ENCODE data around the gene RNPS1. TPM values are rescaled to one million over a fixed set of nuclear protein-coding genes. Genes with fewer than 3 reads are reported as not detected.

Gene RNPS1
- total RNA-seq, 1 donor from 2014 or later, result 105 TPM

DNA sequence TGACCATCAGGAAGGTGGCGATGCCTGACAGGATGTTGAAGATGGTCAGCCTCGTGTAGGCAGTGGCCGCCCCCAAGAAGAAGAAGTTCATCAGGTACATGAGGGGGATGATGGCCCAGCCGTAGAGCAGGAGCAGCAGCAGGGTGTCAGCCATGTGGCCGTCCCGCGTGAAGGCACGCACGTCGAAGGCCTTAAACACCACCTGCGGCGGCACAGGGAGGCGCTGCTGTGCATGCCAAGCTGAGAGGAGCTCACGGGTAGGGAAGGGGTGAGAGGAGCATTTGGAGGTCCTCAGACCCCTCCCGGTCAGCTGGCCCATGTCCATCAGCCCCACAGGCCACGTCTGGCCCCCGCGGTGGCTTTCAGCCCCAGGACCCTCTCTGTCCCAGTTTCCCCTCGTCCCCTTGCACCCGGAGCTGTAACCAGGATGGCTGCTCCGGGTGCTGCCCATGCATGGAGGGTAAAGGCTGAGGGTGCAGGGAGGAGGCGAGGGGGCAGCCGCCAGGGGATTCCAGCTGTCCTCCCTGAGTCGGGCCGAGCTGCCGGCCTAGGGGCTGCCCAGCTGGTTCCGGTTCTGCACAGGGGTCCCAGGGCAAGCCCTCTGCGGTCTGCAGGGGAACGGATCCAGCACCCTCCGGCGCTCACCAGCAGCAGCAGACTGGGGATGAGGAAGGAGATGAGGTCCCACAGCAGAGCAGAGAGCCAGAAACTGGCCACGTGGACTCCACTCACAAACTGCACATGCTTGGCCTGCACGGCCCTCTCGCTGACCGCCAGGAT is 17.1 kb upstream of the RNPS1 start:
- DNase-seq (ENCODE audit: missing footprints) (no peak), ATAC-seq (no peak)
- intact Hi-C loops (cut with DNase I), result no loop called here

DNA sequence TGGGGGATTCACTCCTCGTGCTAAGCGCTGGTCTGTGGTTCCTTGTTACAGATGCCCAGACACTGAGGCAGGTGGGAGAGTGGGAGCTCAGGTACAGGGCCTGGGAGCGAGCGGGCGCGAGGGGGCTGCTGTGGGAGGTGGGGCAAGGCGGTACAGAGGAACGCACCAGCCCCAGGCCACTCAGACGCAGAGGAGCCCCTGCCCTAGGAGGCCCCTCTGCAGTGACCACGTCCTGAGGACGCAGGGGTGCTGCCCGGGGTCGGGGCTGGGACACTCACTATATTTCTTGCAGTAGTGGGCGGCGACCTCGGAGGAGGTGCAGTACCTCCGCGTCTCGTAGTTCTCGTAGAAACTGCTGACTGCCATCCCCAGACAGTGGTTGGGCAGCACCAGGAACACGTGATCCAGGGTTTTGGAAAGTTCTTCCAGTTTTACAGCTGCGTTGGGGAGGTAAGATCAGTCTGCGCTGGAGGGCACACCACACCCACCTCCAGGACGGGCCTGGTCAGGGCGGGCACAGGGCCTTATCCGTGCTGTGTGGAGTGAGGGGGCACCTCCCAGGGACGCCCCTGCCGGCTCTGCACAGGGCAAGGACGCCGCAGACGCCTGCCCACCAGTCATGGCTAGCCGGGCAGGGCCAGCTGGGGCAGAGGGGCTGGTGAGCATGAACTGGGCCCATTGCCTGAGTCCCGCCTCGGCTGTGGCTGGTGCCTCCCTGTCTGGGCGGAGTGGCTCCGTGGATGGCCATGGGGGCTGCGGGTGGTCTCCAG is 16.3 kb upstream of the RNPS1 start:
- DNase-seq (ENCODE audit: missing footprints) (no peak), ATAC-seq (no peak)
- intact Hi-C loops (cut with DNase I), result no loop called here

DNA sequence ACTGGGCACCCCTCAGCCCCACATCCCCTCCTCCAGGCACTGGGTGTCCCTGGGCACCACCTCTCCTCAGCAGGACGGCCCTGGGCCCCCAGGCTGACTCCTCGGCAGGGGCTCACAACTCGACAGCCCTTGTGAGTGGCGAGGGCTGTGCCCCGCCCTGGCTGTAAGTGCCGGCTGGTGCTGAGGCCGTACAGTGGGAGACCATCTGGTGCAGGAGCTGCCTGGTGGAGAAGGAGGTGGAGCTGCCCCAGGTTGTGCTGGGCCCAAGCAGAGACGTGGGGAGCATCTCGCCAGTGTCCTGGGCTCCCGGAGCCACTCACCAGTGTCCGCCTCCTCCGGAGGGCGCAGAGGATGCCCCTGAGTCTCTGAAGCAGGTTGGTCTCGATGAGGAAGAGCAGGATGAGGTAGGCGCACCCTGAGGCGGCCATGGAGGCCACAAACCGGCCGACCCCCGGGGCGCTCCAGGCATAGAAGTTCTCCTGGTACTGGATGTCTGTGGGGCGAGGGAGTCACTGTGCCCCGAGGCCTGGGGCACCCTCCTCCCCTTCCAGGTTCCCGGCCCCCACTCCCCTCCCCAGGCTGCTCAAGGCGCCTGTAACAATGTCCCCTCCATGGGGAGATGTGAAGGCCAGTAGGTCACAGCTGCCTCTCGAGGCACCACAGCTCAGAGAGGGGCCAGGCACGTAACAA is 15.1 kb upstream of the RNPS1 start:
- intact Hi-C loops (cut with DNase I), result no loop called here
- DNase-seq (ENCODE audit: missing footprints) (no peak), ATAC-seq (no peak)

DNA sequence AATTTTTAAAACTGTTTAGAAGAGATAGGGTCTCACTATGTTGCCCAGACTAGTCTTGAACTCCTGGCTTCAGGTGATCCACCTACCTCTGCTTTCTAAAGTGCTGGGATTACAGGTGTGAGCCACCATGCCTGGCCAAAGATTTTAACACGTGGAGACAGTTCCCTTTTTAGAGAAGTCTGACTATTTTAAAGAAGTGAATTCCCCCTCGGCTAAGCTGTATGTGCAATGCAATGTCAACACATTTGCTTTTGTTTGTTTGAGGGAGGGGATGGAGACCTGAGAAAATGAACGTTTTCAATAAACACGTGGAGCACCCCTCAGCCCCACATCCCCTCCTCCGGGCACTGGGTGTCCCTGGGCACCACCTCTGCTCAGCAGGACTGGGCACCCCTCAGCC is 14.3 kb upstream of the RNPS1 start:
- no peak for ATAC-seq
- DNase-seq (ENCODE audit: missing footprints), result no peak
- intact Hi-C loops (cut with DNase I), result no loop called here

DNA sequence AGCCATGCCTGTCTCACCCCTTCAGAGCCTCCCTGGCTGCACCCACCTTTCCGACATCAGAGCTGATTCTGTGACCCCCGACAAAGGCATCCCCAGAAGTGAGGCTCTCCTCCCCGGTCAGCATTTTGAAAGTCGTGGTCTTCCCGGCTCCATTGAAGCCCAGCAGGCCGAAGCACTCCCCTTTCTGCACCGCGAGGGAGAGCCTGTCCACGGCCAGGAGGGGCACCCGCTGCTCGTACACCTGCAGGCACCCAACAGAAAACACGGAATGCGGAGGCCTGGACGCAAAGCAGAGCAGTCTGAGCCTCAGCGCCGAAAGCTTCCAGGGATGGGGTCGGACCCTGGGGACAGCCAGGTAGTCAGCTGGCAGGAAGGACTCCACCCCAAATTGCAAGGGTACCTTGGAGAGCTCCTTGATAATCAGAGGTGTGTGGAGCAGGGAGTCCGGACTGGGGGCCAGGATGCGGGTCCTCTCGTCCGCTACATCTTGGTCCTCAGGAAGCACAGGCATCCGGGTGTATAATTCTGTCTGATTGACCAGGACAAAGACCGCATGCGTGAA is 13.1 kb upstream of the RNPS1 start:
- no peak for DNase-seq (ENCODE audit: missing footprints)
- ATAC-seq, result no peak
- intact Hi-C loops (cut with DNase I), result no loop called here

DNA sequence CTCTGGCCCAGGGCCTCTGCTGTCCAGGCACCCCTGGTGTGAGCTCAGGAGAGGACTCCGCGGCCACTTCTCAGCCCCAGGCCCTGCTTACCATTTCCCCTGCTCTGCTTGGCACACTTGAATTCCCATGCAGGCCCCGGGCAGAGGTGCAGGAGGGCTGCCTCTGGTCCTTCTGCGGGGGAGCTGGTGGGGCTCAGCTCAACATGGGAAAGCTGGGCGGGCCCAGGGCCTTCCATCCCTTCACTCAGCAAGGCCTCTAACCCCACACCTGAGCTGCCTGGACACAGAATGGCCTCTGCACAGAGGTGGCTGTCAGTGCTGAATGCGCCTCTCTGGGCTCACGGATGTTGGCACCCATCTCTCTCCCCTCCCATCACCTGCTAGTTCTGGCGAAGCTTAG is 12.5 kb upstream of the RNPS1 start:
- ATAC-seq (no peak), DNase-seq (ENCODE audit: missing footprints) (peak; percentile 15)
- intact Hi-C loops (cut with DNase I), result no loop called here

DNA sequence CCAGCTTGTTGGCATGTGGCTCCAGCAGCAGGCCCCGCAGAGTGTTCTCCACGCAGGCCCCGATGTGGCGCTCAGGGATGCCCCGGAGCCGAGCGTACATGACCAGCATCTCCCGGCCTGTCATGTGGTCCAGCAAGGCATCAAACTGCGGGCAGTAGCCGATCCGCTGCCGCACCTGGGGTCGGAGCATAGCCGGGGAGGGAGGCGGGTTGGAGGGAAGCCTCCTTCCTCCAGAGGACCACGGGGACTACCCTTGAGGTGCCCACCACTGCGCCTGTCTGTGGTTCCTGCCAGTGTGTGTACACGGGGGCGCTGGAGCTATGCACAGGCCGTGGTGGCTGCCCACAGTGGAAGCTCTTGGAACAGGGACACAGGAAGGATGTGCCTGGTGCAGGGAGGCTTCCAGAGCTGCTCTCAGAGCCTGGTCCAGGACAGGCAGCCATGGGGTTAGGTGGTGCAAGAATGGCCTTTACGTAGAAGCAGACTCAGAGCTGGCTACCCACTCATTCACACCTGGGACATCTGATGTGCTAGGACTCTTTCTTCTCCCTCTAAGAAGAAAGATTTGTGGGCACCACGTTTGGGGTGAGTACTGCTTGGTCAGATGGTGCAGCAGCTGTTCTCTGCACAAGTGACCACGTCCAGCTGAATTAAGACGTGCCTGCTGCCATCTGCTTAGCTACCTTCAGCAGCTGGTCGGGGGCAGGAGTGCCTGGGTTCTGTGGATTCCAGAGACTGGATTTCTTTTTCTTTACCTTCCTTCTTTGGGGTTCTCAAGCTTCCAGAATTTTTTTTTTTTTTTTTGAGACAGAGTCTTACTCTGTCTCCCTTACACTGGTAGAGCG is 11.3 kb upstream of the RNPS1 start:
- DNase-seq (ENCODE audit: missing footprints) (peak; percentile 57), ATAC-seq (no peak)
- intact Hi-C loops (cut with DNase I), result no loop called here

DNA sequence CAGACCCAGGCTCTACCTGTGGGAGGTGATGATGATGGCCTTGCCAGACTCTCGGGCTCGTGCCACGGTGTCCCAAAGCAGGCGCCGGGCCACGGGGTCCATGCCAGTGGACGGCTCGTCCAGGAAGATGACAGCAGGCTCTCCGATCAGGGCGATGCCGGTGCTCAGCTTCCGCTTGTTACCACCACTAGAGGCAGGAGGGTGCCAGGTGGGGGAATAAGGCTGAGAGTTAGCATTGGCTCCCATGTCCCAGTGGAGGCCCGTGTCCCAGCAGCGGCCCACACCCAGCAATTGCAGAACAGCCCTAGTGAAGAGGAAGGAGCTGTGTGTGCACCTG is 10.3 kb upstream of the RNPS1 start:
- DNase-seq (ENCODE audit: missing footprints) (no peak), ATAC-seq (no peak)
- intact Hi-C loops (cut with DNase I), result no loop called here

DNA sequence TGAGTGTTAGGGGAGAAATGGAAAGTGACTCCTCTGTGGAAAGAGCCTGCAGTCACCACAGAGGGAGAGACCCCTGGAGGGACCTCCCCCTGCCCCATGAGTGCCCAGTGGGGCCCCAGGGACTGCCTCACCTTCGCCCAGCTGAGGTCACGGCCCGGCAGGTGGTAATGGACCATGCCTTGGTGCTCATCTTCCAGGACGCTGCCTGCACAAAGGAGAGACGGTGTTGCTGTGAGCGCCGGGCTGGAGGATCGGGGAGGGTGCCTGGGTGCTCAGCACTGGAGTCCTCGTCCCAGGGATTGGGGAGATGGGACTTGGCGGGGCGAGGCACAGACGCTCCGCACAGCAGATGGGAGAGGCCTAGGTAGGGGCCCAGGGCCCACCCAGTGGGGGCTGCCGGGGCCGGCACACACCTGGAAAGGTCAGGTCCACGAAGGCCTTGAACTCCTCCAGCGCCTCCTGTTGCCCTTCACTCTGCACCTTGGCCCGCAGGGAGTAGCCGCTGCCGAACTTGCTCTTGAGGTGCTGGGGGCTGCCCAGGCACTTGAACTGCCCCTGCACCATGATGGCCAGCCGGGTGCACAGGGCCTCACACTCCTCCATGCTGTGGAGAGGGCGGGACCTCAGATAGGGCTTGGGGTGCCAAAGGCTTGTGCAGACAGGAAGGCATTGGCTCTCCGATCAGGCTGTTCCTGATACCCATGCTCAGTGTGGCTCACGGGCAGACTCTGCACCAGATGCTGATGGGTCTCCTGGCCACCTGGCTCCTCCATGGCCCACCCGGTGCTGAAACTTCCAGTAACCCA is 9.7 kb upstream of the RNPS1 start:
- intact Hi-C loops (cut with DNase I), result no loop called here
- DNase-seq (ENCODE audit: missing footprints) (peak; percentile 62), ATAC-seq (no peak)

DNA sequence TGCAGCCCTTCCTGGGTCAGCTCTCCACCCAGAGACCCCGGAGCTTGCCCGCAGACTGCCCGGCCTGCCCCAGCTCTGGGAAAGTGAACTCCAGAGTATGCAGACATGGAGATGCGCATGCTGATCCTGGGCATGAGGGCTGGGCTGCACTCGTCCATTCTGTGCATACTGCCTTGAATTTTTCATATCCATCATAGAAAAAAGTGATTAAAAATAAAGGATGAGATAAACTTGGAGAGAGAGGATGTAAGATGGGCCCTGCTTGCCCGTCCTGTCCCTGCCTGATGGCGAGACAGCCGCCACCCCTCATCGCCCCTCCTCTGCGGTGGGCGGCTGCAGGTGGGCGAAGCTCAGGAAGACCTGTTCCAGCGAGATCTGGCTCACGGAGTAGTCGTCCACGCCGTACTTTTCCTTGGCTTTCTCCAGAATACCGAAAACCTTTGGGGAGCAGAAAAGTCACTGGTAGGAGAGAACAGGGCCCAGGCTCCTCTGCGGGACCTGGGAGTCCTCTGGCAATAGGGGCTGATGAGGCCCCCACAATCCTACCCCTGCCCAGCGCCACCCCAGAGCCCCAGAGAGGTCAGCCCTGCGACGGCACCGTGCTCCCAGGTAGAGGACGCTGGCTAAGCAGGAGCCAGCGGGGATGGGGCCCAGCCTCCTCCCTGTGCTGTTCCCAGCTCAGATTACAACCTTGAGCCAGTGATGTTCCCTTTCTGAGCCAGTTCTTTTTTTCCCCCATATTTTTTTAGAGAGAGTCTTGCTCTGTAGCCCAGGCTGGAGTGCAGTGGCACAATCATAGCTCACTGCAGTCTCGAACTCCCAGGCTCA is 8.7 kb upstream of the RNPS1 start:
- DNase-seq (ENCODE audit: missing footprints) (peak; percentile 47), ATAC-seq (no peak)
- intact Hi-C loops (cut with DNase I), result no loop called here

DNA sequence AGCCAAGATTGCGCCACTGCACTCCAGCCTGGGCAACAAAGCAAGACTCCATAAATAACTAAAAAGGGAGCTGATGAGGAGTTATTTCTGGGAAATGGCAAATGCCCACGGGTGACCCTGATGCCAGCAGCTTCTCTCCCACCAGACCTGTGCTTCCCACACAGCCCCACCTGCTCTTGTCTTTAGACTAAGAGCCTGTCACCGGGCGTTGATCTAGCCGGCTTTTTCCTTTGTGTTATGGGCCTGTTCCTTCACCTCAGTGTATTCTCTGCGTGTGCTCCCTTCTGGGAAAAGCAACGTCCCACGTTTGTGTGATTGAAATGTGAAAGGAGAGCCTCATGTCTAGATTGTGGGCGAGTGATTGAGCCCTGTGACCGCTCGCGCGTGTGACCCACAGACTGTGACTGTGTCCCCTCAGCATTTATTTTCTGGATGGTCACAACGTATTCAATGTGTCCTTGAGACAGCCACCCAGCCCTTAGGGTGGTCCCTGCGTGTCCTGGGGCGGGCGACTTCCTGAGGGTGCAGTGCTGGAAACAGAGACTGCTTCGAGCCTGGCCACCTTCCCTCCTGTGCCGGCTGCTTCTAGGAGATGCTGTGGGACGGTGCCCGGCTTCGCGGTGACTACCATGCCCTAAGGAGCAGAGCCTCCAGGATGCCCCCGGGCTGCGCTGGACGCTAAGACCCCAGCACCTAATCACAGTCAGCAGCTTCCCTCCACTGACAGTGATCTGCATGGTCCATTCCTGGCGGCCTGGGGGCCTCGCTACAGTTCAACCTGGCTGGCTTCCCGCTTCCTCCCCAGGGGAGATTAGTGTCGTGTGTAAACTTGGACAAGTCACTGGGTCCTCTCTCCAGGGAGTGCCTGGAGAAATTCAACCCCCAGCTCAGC is 7.8 kb upstream of the RNPS1 start:
- intact Hi-C loops (cut with DNase I), result no loop called here
- ATAC-seq (no peak), DNase-seq (ENCODE audit: missing footprints) (peak; percentile 45)

DNA sequence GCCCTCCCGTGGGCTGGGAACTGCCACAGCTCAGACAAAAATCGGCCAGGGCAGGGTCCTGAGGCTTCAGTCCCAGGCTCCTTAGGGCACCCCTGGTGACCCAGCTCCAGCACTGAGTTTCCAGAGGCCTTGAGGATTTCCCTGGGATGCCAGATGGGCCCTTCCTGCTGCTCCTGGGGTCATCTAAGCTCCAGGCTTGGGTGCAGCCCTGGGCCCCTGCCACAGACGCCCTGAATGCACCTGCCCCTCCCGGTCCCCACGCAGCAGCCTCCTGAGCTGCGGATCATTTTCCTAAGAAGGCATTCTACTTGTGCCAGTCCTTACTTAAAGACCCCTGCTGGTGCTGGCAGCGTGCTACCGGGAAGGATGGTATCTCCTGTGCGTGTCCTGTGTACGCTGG is 6.0 kb upstream of the RNPS1 start:
- intact Hi-C loops (cut with DNase I), result no loop called here
- ATAC-seq (no peak), DNase-seq (ENCODE audit: missing footprints) (no peak)

DNA sequence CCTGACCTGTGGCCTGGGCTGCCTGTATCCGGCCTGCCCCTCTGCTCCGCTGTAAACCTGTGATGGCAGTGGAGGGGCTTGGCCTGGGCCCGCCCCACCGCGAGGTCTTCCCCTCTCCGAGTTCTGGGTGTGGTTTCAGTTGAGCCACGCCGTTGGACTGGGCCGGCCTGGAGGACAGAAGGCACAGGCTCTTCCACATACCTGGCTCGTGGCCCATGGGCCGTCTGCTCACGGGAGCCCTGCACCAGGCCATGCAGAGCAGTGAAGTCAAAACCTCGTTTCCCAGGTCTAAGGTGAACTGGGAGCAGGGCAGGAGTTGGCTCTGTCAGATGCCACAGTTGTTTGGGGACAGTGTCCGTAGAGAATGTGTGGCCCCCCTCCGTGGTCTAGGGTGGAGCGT is 5.6 kb upstream of the RNPS1 start:
- ATAC-seq (no peak), DNase-seq (ENCODE audit: missing footprints) (peak; percentile 59)
- intact Hi-C loops (cut with DNase I), result no loop called here

DNA sequence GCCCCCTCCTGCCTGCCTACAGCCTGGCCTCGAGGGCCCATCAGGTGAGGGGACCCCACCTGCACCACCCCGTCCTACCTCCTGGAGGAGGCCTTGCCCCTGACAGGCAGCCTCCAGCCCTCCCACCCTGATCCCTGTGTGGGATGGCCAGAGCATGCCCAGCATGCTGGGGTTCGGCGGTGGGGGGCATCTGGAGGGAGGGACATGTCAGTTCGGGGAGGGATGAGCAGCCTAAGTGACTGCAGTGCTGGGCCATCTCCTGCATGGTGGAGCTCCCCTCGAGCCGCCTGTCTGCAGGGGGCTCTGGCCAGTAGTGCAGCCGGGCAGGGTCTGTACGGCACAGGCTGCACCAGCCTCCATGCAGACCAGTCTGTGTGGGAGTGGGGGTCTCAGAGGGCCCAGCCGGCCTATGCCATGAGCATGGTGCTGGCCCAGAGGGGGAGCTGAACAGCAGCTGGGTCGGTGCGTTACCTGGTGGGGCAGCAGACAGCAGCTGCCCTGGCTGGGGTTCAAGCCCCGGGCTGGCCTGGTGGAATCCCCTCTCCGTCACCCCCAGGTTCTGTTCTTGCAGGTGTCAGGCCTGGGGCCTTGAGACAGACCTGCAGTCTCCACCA is 4.0 kb upstream of the RNPS1 start:
- peak; percentile 15 for DNase-seq (ENCODE audit: missing footprints)
- intact Hi-C loops (cut with DNase I), result no loop called here
- ATAC-seq, result no peak

DNA sequence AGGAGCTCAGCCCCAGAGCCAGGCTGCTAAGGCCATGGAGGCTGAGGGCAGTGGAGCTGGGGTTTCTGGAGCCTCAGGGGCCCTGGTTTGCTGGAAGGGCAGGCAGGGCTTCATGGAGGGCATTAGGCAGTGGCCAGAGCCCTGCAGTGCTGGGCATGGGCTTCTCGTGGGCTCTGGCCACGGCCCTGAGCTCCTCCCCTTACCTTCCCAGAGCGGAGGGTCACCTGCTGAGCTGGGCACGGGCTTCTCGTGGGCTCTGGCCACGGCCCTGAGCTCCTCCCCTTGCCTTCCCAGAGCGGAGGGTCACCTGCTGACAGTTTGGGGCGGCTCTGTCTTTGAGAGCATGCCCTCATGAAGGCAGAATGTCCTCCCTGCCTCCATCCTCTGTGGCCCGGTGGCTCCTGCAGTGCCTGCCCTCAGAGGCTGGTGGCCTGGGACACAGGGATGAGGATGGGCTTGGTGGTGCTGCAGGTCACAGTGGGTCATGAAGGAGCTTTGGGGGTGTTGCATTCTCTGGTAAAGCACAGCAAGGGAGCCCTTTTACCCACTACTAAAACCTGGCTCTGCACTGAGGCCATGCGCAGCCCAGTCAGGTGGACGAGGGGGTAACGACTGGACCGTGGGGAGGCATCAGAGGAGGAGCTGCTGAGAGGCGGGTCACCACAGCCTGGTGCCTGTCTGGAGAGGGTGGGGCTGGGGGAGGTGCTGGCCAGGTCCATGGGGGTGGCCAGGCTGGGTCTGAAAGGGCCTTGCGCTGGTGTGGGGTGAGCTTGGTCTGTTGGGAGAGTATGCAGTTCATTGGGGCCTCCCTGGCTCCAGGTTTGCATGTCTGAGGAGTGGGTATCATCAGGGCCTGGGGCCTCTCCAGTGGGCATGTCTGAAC is 2.9 kb upstream of the RNPS1 start:
- peak; percentile 45 for DNase-seq (ENCODE audit: missing footprints)
- ATAC-seq, result no peak
- intact Hi-C loops (cut with DNase I), result no loop called here
